GM21737 (cell line): ENCODE measurements around the gene CUBN.

Source experiments
- ATAC-seq: cut with Tn5 transposase; IDR thresholded peaks from one replicate; pipeline ENCODE4 v1.9.1; 2021; ENCODE audit warnings: mild to moderate bottlenecking, moderate library complexity; ENCODE audit not compliant: unreplicated experiment

CUBN gene

DNA sequence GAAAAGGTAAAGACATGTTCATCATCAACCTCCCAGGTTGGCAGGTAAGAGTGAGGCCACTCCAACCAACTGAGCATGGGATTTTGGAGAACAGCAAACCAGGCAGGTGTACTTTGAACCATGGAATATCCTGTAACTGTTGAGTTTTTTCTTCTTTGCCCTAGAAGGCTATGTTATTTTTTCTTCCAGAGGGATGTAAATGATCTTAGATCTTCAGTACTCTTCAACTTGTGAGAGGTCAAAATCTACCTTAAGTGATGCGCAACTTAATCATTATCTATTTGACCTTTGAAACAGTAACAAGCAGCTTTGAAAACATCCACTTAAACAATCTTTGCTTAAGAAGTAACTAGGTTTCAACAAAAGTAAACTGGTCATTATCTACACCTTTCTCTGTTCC, at the start of gene CUBN:
CUBN (minus strand) TSS at position 71 of the 400 bp plus-strand sequence; CDS start at position 25, 46 bp downstream.
- ATAC-seq, result no peak

DNA sequence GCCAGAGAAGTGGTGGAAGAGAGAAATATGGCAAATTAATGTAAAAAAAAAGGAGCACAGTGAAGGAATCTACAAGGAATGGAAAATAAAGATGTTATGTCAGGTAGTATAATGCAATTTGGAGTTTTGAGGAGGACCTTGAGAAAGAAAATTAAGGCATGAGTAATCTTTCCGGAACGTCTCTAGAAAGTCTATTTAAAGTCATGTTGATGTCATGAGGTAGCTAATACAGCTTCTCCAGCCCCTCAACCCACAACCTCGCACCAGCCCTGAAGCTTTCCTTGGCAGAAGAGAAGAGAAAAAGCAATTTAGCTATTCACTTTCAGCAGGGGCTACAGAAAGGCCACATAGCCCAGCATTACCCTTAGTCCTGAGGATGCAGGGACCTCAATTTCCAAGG, 49.4 kb upstream of the CUBN start:
- ATAC-seq, result no peak

GRCh38 chr10:17178006-17178405, 48.4 kb upstream of the CUBN start:
- ATAC-seq, result no peak

DNA sequence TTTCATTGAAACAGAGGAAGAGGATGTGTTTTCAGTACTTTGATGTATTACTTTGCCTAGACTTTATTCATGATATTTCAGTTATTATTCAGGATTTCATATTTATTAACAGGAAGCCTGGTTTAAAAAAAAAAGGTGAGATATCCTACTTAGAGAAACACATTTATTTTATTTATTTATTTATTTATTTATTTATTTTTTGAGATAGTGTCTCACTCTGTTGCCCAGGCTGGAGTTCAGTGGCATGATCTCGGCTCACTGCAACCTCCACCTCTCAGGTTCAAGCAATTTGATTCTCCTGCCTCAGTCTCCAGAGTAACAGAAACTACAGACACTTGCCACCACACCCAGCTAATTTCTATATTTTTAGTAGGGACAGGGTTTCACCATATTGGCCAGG, 47.4 kb upstream of the CUBN start:
- ATAC-seq, result no peak

- ATAC-seq, result no peak
Measured at GRCh38 chr10:17176091-17176490, 46.5 kb upstream of the CUBN start.

- ATAC-seq, result no peak
Measured at GRCh38 chr10:17175551-17175950, 45.9 kb upstream of the CUBN start.

GRCh38 chr10:17174626-17175025, 45.0 kb upstream of the CUBN start:
- ATAC-seq, result no peak

DNA sequence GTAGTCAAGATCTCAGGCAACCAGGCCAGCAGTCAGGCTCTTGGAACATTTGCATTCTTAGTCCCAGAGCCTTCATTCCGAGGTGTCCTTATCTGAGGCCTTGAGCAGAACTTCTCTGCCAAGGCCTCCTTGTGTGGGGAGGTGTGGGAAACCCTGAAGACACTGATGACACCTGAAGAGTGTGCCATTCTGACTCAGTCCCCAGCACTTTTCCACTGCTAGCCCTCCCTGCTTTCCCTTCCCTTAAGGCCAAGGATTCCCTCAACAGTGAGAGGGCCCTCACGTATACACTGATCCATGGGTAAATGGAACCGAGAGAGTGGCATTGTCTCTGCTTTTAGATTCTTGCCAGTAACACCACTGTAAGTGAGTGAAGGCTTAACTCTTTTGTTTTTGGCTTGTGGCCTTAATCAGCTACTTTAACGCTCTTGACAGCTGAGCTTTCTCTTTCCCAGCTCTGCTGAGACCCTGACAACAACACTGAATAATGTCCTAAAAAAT, 41.6 kb upstream of the CUBN start:
- no peak for ATAC-seq

GRCh38 chr10:17169803-17170202, 40.2 kb upstream of the CUBN start:
- ATAC-seq, result no peak

- ATAC-seq, result no peak
Measured at GRCh38 chr10:17166699-17167098, 37.1 kb upstream of the CUBN start.

- ATAC-seq, result no peak
Measured at GRCh38 chr10:17162828-17163227, 33.2 kb upstream of the CUBN start.

DNA sequence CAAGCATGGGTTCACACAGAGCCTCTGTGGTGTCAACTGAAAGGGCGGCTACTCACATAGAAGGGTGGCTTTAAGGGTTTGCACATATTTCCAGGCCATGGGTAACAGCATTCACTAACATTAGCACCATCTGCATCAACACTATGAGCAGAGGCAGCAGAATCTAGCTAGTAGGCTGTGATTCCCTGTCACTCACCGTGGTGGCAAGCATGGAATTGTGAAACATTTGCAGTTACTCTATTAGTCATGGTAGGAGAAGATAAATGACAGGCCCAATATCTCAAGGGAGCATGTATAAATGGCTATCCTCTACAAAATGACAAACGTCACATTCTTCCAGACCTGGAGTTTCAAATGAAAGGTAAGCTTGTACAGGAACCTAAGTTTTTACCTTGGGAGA, 32.2 kb upstream of the CUBN start:
- no peak for ATAC-seq

GRCh38 chr10:17157024-17157423, 27.4 kb upstream of the CUBN start:
- ATAC-seq, result no peak

DNA sequence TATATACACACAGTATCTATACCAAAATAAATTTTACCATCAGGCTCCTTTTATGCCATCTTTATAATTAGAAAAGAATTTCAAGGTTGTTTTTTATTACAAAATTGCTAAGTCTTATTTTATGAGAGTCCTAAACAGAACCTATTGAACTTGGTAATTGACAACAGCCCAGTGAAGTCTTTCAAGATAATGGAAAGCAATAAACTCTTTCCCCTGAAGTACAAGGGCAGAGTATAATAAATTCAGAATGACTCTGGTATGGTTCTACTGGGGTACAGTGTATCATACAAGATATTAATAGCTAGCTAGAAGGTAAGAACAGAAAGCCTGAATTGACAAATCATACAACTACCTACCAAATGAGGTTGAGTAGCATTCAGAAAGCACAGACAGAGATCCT, 26.2 kb upstream of the CUBN start:
- ATAC-seq, result no peak

GRCh38 chr10:17154116-17154515, 24.5 kb upstream of the CUBN start:
- no peak for ATAC-seq

DNA sequence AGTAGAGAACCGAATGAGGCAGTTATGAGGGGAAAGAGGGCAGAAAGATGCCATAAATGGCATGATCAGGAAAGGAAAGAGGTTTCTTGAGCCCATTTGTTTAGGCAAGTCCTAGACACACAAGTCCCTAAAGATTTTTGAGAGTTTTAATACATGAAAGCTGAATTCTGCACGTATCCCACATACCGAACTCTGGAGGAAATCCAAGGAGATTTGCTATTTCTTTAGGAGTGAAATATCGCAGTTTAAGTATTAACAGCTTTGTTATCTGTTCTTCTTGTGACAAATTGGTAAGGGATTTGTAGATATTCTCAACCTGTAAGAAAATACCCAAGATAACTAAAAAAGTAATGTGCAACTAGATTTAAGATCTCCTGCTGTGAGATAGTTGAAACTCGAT, 23.7 kb upstream of the CUBN start:
- ATAC-seq, result no peak

DNA sequence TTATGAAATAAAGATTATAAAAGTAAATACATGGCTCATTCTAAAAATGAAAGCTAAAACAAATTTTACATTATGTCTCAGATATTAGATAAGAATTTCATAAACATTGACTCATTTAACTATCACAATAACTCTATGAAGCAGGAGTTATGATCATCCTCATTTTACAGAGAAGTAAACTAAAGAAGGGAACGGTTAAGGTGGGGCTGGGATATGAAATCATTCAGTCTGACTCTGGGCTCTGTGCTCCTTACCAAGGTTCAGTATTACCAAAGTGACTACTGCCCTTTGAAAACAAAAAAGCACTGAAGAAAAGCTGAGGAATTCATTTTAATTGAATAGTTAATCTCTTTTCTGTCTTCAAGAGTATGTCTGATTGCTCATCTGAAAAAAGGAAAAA, 22.1 kb upstream of the CUBN start:
- ATAC-seq, result no peak

DNA sequence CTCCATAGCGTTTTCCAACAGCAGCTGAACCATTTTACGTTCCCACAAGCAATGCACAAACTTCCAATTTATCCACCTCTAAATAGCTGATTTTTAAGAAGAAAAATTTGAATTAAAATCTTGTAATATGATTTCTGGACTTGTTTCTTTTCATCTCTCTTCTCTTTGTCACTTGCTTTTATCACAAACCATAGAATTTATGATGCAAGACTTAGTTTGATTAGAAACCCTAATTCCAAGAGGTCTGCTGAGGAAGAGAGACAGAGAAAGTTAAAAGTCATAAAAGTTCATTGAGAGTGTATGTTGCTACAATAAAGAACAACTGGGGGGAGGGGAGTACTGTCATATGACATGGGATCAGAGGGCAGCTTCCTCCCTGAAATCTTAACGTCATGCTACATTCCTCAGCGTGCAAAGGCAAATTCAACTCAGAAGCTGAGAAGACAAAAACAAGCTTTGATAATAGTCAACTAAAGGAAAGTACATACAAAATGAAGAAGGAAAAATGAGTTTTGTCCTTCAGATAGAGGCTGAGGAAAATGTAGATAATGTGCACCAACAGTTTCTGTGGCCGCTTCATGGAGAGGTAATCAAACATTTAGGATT, 18.4 kb upstream of the CUBN start:
- no peak for ATAC-seq

DNA sequence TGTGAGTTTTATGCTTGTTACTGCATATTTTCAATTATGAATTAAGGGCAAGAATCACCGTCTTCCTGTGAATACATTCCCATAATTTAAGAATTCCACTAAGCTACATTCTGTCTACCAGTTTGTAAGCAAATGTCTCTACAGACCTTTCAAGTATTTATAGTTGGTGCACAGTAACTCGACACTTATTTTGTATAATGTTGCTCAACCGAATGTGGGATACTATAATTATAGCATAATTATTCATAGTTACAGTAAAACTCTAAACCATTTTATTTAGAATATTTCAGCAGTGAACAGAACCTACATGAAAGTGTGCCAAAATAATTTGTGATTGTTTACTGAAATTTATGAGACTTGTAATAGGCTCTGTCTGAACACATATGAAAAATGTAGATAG, 17.3 kb upstream of the CUBN start:
- no peak for ATAC-seq

DNA sequence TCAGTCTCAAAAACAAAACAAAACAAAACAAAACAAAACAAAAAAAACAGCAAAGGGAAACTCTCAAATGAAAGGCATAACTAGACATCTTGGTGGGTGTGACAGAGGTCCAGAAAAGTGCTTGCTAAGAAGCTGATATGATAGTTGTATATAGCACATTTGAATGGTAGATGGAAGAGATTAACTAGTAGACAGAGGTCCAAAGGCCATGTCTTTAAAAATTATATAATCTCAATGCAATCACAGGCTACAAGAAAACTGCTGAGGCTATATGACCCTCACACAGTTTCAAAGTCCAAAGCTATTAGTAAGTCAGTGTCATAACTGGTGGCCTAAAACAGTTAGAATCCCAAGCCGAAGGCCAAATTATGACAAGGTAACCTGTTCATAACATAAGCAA, 15.6 kb upstream of the CUBN start:
- no peak for ATAC-seq

- ATAC-seq, result no peak
Measured at GRCh38 chr10:17144757-17145156, 15.1 kb upstream of the CUBN start.

- no peak for ATAC-seq
Measured at GRCh38 chr10:17144032-17144431, 14.4 kb upstream of the CUBN start.

DNA sequence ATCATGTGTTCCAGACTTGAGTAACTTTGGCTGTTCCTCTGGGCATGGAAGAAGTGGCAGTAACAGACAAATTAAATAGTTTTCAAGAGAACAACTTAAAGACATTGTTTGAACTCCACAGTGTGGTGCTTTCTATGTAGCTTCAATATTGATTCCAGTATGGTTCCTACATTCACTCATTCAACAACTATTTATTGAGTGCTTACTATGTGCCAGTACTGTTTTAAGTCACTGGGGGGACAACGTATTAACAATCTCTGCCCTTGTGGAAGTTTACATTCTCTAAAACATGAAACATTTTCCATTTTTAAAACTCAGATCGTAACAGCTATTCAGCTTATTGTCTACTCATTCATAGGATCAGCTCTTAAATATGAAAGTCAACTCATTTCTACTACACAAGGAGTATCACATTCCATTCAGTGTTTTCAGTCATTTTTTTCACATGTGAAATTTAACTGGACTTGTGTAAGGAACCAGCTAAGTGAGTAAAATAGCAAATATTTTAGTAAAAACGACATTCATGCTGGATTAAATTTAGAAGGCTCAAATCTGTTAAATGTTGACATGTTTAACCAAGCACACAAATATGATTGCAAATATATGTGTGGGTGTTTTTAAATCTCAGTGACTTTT, 13.6 kb upstream of the CUBN start:
- no peak for ATAC-seq
